H1 (cell line): ENCODE results near the gene SV2C. TPM values are rescaled to one million over a fixed set of nuclear protein-coding genes. Genes with fewer than 3 reads are reported as not detected.

Experiments
- CTCF ChIA-PET: fragments of 300-600 bp; sonication (Branson Sonifier 250); formaldehyde crosslinking; loops from one replicate; lab custom pipeline; 2021; ENCODE audit not compliant: partially characterized antibody; lab: Charles Lee
- POLR2A ChIA-PET: fragments of 300-600 bp; sonication (Branson Sonifier 250); formaldehyde crosslinking; loops from one replicate; lab custom pipeline; 2021; ENCODE audit warnings: inconsistent platforms; ENCODE audit not compliant: partially characterized antibody; lab: Charles Lee
- DNase-seq, 2 experiments: peaks; one replicate each; pipeline versions ENCODE4 v3.0.0 to v3.0.0-alpha.2; 2010 to 2022; ENCODE audit warnings: low spot score in 2 of 2, low read depth in 1 of 2, mixed read lengths in 1 of 2
- FAIRE-seq: peaks from 2 replicates; lab custom pipeline; 2011; peaks lifted over from hg19 to GRCh38; lab: Jason Lieb, UNC
- H2AFZ ChIP-seq: 2 replicates; pipeline ENCODE4 v1.8.1; 2012; ENCODE audit warnings: low read length, inconsistent platforms
- H2AK5ac ChIP-seq: 2 replicates; pipeline ENCODE4 v1.6.1; 2013; ENCODE audit warnings: low read depth, low read length
- H2BK120ac ChIP-seq: replicated peaks from 2 replicates; pipeline ENCODE3; 2013; ENCODE audit warnings: low read depth, low read length, inconsistent platforms
- H2BK12ac ChIP-seq: 2 replicates; pipeline ENCODE4 v1.6.1; 2013; ENCODE audit warnings: low read depth, low read length
- H2BK15ac ChIP-seq: 2 replicates; pipeline ENCODE4 v1.6.1; 2013; ENCODE audit warnings: low read length
- H2BK20ac ChIP-seq: 2 replicates; pipeline ENCODE4 v1.6.1; 2013; ENCODE audit warnings: low read length
- H2BK5ac ChIP-seq: 2 replicates; pipeline ENCODE4 v1.6.1; 2013; ENCODE audit warnings: low read depth, low read length
- H3K14ac ChIP-seq: 2 replicates; pipeline ENCODE4 v1.6.1; 2013; ENCODE audit warnings: inconsistent platforms; ENCODE audit not compliant: insufficient read length
- H3K18ac ChIP-seq: 2 replicates; pipeline ENCODE4 v1.6.1; 2013; ENCODE audit warnings: low read length; ENCODE audit errors: extremely low read depth
- H3K23ac ChIP-seq: 2 replicates; pipeline ENCODE4 v1.6.1; 2013; ENCODE audit warnings: inconsistent platforms; ENCODE audit not compliant: insufficient read length
- H3K23me2 ChIP-seq: 2 replicates; pipeline ENCODE4 v1.6.1; 2013; ENCODE audit warnings: low read depth, low read length
- H3K27ac ChIP-seq: 2 replicates; pipeline ENCODE4 v1.6.1; 2011; ENCODE audit warnings: low read depth, low read length, inconsistent platforms
- H3K27me3 ChIP-seq, 4 experiments: replicated peaks in 1 of 4; 1 replicate in 1 of 4; 2 replicates in 3 of 4; pipeline versions ENCODE4 v1.6.1 to v1.8.1; 2011 to 2013; ENCODE audit warnings: low read length in 3 of 4, mild to moderate bottlenecking in 3 of 4, inconsistent platforms in 2 of 4, mixed read lengths in 2 of 4, moderate library complexity in 1 of 4; ENCODE audit not compliant: control insufficient read depth in 3 of 4, insufficient read depth in 3 of 4; ENCODE audit errors: extremely low read depth in 1 of 4
- H3K36me3 ChIP-seq, 4 experiments: 2 replicates each; pipeline versions ENCODE4 v1.6.1 to v1.8.1; 2011 to 2013; ENCODE audit warnings: mild to moderate bottlenecking in 4 of 4, low read length in 3 of 4, moderate library complexity in 2 of 4, control low read depth in 1 of 4, inconsistent platforms in 1 of 4; ENCODE audit not compliant: insufficient read depth in 4 of 4, control insufficient read depth in 2 of 4
- H3K4ac ChIP-seq: replicated peaks from 2 replicates; pipeline ENCODE3; 2013; ENCODE audit warnings: low read length, low read depth, mixed read lengths, inconsistent platforms; ENCODE audit not compliant: insufficient read length
- H3K4me1 ChIP-seq, 4 experiments: replicated peaks in 1 of 4; 1 replicate in 1 of 4; 2 replicates in 3 of 4; pipeline versions ENCODE4 v1.6.1 to v1.8.1; 2011 to 2013; ENCODE audit warnings: low read length in 3 of 4, inconsistent platforms in 2 of 4, mixed read lengths in 1 of 4; ENCODE audit not compliant: insufficient read depth in 4 of 4, control insufficient read depth in 3 of 4
- H3K4me2 ChIP-seq, 2 experiments: 2 replicates each; pipeline versions ENCODE4 v1.6.1 to v1.8.1; 2011 to 2013; ENCODE audit warnings: low read depth in 2 of 2, low read length in 2 of 2, control low read depth in 1 of 2, inconsistent platforms in 1 of 2, mild to moderate bottlenecking in 1 of 2; ENCODE audit not compliant: insufficient read depth in 1 of 2
- H3K4me3 ChIP-seq, 4 experiments: fragments of 200-600, 300-600 bp in 1 of 4; sonication (generic), shearing (Covaris generic), sonication (Bioruptor Twin) in 1 of 4; 2 replicates each; pipeline versions ENCODE4 v1.5.1 to v1.8.1; 2011 to 2016; ENCODE audit warnings: low read length in 4 of 4, low read depth in 3 of 4, control low read depth in 2 of 4, inconsistent platforms in 2 of 4, mild to moderate bottlenecking in 2 of 4, mixed read lengths in 1 of 4, moderate library complexity in 1 of 4; ENCODE audit not compliant: insufficient read depth in 2 of 4; ENCODE audit errors: extremely low read depth in 1 of 4
- H3K56ac ChIP-seq: replicated peaks from 2 replicates; pipeline ENCODE3; 2013; ENCODE audit warnings: low read depth, mild to moderate bottlenecking, mixed read lengths, low read length, inconsistent platforms; ENCODE audit not compliant: insufficient read length
- H3K79me1 ChIP-seq: 2 replicates; pipeline ENCODE4 v1.6.1; 2013; ENCODE audit warnings: low read depth, low read length, control low read depth
- H3K79me2 ChIP-seq, 2 experiments: 2 replicates each; pipeline versions ENCODE4 v1.6.1 to v1.8.1; 2012 to 2013; ENCODE audit warnings: low read length in 2 of 2, mild to moderate bottlenecking in 2 of 2, inconsistent platforms in 1 of 2; ENCODE audit not compliant: insufficient read depth in 2 of 2, control insufficient read depth in 1 of 2
- H3K9ac ChIP-seq, 4 experiments: replicated peaks in 1 of 4; 1 replicate in 1 of 4; 2 replicates in 3 of 4; pipeline versions ENCODE4 v1.6.1 to v1.8.1; 2011 to 2013; ENCODE audit warnings: low read depth in 3 of 4, low read length in 3 of 4, control low read depth in 2 of 4, mild to moderate bottlenecking in 2 of 4, moderate library complexity in 2 of 4, inconsistent platforms in 1 of 4; ENCODE audit errors: extremely low read depth in 1 of 4
- H3K9me3 ChIP-seq, 2 experiments: 2 replicates each; pipeline versions ENCODE4 v1.6.1 to v1.8.1; 2012 to 2013; ENCODE audit warnings: mild to moderate bottlenecking in 2 of 2, moderate library complexity in 2 of 2, control low read depth in 1 of 2, inconsistent platforms in 1 of 2, low read depth in 1 of 2, low read length in 1 of 2, mixed read lengths in 1 of 2; ENCODE audit not compliant: insufficient read depth in 2 of 2
- H4K20me1 ChIP-seq, 2 experiments: replicated peaks in 1 of 2; 2 replicates each; pipeline versions ENCODE3 to v1.8.1; 2011 to 2013; ENCODE audit warnings: inconsistent platforms in 2 of 2, low read length in 2 of 2, mild to moderate bottlenecking in 1 of 2; ENCODE audit not compliant: insufficient read depth in 2 of 2, control insufficient read depth in 1 of 2
- H4K5ac ChIP-seq: 2 replicates; pipeline ENCODE4 v1.6.1; 2013; ENCODE audit warnings: low read length, low read depth, mixed read lengths, inconsistent platforms; ENCODE audit not compliant: insufficient read length
- H4K8ac ChIP-seq: 2 replicates; pipeline ENCODE4 v1.8.0; 2013; ENCODE audit warnings: mild to moderate bottlenecking, moderate library complexity, low read length, inconsistent platforms; ENCODE audit not compliant: insufficient read depth; ENCODE audit errors: extremely low read depth
- H4K91ac ChIP-seq: replicated peaks from 2 replicates; pipeline ENCODE3; 2013; ENCODE audit warnings: low read length, mixed read lengths, inconsistent platforms; ENCODE audit not compliant: insufficient read length
- CHD1 ChIP-seq: IDR thresholded peaks from 2 replicates; pipeline ENCODE4 v1.6.1; 2012; ENCODE audit warnings: low read depth, low read length, improper control_type of control experiment
- EGR1 ChIP-seq: IDR thresholded peaks from 2 replicates; pipeline ENCODE4 v1.6.1; 2011; ENCODE audit warnings: low read depth, low read length, borderline replicate concordance
- GABPA ChIP-seq: IDR thresholded peaks from 2 replicates; pipeline ENCODE4 v1.6.1; 2011; ENCODE audit warnings: mild to moderate bottlenecking, low read length, moderate library complexity, borderline replicate concordance; ENCODE audit not compliant: insufficient read depth
- JUN ChIP-seq: IDR thresholded peaks from 2 replicates; pipeline ENCODE4 v1.6.1; 2011; ENCODE audit warnings: low read depth, mild to moderate bottlenecking, improper control_type of control experiment, low read length
- RNF2 ChIP-seq: fragments of 200-900, 300-1000 bp; sonication (generic); IDR thresholded peaks from 2 replicates; pipeline ENCODE4 v1.7.1; 2016; ENCODE audit warnings: borderline replicate concordance, low read depth, mild to moderate bottlenecking, antibody characterized with exemption, low read length; ENCODE audit not compliant: poor library complexity, severe bottlenecking; ENCODE audit errors: missing control alignments
- SIN3A ChIP-seq, 2 experiments: IDR thresholded peaks in 1 of 2; conservative IDR thresholded peaks in 1 of 2; 2 replicates each; pipeline ENCODE4 v1.6.1; 2011 to 2012; ENCODE audit warnings: low read length in 2 of 2, improper control_type of control experiment in 1 of 2, low read depth in 1 of 2, mild to moderate bottlenecking in 1 of 2
- SUZ12 ChIP-seq: fragments of 200-600 bp; sonication (generic); IDR thresholded peaks from 2 replicates; pipeline ENCODE4 v1.6.1; 2012; ENCODE audit warnings: mild to moderate bottlenecking, inconsistent platforms, low read length, moderate library complexity, mixed read lengths
- TEAD4 ChIP-seq: IDR thresholded peaks from 2 replicates; pipeline ENCODE4 v1.6.1; 2012; ENCODE audit warnings: low read depth, low read length, inconsistent platforms, mixed read lengths
- ZNF274 ChIP-seq: IDR thresholded peaks from 2 replicates; pipeline ENCODE4 v1.7.0; 2012; ENCODE audit warnings: low read length, borderline replicate concordance; ENCODE audit errors: extremely low read depth
- WGBS, 2 experiments: shearing (Covaris generic) in 1 of 2; methylation state at CpG; one replicate each; pipeline versions ENCODE4 v1.1.6 to v1.1.7; 2013 to 2015; ENCODE audit warnings: low lambda C conversion rate in 2 of 2, mixed read lengths in 2 of 2, inconsistent platforms in 1 of 2, low coverage in 1 of 2, missing lambda C conversion rate in 1 of 2; ENCODE audit not compliant: insufficient replicate concordance in 2 of 2, insufficient coverage in 1 of 2, insufficient read length in 1 of 2; ENCODE audit errors: extremely low coverage in 1 of 2, missing lambda C conversion rate in 1 of 2; 5-methylcytosine and 5-hydroxymethylcytosine counted together
- polyA plus RNA-seq, 7 experiments: library from polyadenylated mRNA; depleted of rRNA in 3 of 7; stranded (reverse) in 5 of 7; unstranded in 2 of 7; fragments of >200 nt in 5 of 7; fragments of 200-250 nt in 2 of 7; gene quantifications; 1 replicate in 5 of 7; 2 replicates in 1 of 7; 4 replicates in 1 of 7; pipeline versions ENCODE4 v1.2.1 to v1.2.3, GENCODE V29; 2011 to 2013; ENCODE audit warnings: missing spikeins in 2 of 7, mixed read lengths in 2 of 7
- total RNA-seq: library from RNA; stranded (reverse); fragmentation: NEBNext Ultra II Directional; extraction: Animal tissue kit (Norgen Biotek cat#: 25700); gene quantifications from 2 replicates; pipeline ENCODE4 v1.2.1, GENCODE V29; 2021

The SV2C gene
- total and polyA plus RNA-seq, 2 of the 8 experiments (the other 6 are each of a cell fraction or from before 2014, with no cell fraction given): 0.08 to 0.24 TPM

GRCh38 chr5:76379316-76379715 lies 296.1 kb downstream of the SV2C start:
- Histone ChIP-seq H3K36me3 (no peaks in the 10 kb centered on the region), H3K4me3 (no peak overlapping the region), H3K27me3 (no peaks in the 10 kb centered on the region), H4K8ac (no peak overlapping the region), H3K18ac (no peak overlapping the region), H2BK120ac (no peak overlapping the region), H3K23me2 (no peaks in the 10 kb centered on the region), H3K9ac (no peak overlapping the region), H4K5ac (no peak overlapping the region), H3K79me2 (no peaks in the 10 kb centered on the region), H2BK5ac (no peak overlapping the region), H3K23ac (no peak overlapping the region), H3K27ac (no peak overlapping the region), H2AK5ac (no peak overlapping the region), H4K20me1 (no peaks in the 10 kb centered on the region), H4K91ac (no peak overlapping the region), H3K4me1 (peaks cover 0 to 2% (median 0%) of the 10 kb centered on the region in 4 experiments; a peak in 1 of 7 replicates), H3K79me1 (no peaks in the 10 kb centered on the region), H3K56ac (no peak overlapping the region), H3K4ac (no peak overlapping the region), H3K4me2 (no peak overlapping the region), H2AFZ (no peak overlapping the region; the same call in 1 of the 2 replicates), H3K14ac (no peak overlapping the region), H3K9me3 (no peaks in the 10 kb centered on the region), H2BK20ac (no peak overlapping the region), H2BK15ac (no peak overlapping the region), H2BK12ac (no peak overlapping the region)
- TF ChIP-seq CHD1 (no peak), GABPA (no peak), RNF2 (no peak), SUZ12 (no peak), JUN (no peak), TEAD4 (no peak), ZNF274 (no peak), EGR1 (no peak), SIN3A (conservative IDR thresholded peaks at IDR 0.05 in 1 of 2, IDR thresholded peaks at IDR 0.05 in 1 of 2; ENCODE audit: low read depth in 1 of 2, low read length in 2 of 2) (no peak)
- no peak for DNase-seq
- no peak for FAIRE-seq
- ChIA-PET POLR2A (interaction anchor here (1.0 kb wide), 1 partner anchor 12 kb away, joined by 4 read pairs; no protein-coding TSS in a partner anchor), CTCF (interaction anchor here (1.0 to 1.1 kb wide), 2 partner anchors 10 to 104 kb away, joined by 3 to 4 read pairs; no protein-coding TSS in a partner anchor)
- WGBS, 2 experiments: 87% methylated on average over 5 of the region's 5 CpGs; no CpG with 5 or more reads in 1 of the 2 experiments
